Eye (tissue), 1 donor: ENCODE results near the gene NR0B2.
A peak's percentile ranks its signal among the peaks of the same experiment; 100 is the strongest.
"Not testable (repeated sequence)": the region's sequence is repeated elsewhere in the genome, so short reads cannot be mapped to it uniquely, and the experiment has no call there.

Experiments
- DNase-seq: peaks from one replicate; pipeline ENCODE4 v3.0.0-alpha.2; 2015

NR0B2 gene

DNA sequence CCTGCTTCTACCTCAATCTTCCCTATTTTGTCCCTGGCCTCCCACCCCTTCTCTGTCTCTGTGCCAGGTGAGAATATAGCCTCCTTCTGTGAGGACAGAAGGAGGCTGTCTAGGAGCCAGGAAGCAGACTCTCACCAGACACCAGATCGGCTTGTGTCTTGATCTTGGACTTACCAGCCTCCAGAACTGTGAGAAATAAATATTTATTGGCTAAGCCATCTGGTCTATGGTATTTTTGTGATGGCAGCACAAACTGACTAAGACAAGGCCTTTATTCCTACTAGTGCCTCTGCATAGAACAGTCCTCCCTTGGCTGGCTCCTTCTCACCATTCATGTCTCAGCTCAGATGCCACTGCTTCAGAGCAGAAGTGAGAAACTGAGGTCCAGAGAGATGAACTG lies 25.5 kb downstream of the NR0B2 start:
- no peak for DNase-seq

DNA sequence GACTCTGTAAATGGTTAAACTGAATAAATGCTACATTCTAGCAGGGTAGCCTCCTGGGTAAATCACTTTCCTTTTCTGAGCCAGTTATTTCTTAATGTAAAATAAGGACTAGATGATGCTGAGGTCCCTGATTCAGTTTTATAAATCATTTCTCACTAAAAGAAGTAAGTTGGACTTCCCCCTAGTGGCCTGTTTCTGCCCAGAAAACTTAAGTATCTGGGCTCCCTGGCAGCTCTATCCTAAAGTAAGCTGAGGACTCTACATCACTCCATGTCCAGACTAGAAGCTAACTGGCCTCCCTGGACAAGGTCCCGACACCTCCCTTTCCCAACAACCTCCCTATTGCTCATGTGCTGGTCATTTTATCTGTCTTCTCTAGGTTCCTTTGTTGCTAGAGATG lies 26.6 kb downstream of the NR0B2 start:
- peak; percentile 22 for DNase-seq

DNA sequence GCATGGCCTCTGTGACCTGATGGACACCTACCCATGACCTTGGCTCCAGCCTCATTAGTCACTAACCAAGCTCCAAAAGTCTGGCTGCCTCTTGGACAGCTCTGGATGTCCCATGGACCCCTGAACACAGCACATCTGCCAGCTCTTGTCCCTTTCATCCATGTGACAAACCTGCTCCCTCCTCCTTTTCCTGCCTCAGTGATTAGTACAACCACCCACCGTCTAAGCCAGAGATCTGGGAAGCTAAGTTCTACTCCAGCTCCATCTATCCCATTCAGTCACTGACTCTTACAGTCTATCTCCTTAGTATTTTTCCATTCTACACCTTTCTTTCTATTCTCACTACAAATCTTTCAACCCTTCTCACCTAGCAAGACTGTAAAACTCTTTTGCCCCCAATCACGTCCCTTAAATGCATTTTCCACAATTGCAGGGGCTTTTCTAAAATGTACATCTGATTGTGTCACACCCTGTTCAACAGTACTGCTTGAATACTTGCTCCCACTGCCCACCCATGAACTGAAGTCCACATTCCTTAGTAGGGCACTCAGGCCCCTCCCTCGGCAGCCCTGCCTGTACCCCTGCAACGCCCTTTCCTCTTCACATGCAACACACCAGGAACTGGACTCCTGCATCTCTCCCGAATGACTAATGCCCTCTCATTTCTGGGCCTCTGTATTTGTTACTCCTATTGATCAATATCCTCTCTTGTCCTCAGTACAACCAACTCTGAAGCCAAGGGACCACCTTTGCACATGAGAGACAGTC lies 30.9 kb downstream of the NR0B2 start:
- no peak for DNase-seq

DNA sequence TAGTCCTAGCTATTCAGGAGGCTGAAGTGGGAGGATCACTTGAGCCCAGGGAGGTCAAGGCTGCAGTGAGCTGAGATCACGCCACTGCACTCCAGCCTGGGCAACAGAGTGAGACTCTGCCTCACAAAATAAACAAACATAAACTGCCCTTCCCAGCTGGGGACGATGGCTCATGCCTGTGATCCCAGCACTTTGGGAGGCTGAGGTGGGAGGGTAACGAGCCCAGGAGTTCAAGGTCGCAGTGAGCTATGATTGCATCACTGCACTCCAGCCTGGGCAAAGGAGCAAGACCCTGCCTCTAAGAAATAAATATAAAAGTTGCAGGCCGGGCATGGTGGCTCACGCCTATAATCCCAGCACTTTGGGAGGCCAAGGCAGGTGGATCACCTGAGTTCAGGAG lies 32.2 kb downstream of the NR0B2 start:
- DNase-seq, result not testable (repeated sequence)

DNA sequence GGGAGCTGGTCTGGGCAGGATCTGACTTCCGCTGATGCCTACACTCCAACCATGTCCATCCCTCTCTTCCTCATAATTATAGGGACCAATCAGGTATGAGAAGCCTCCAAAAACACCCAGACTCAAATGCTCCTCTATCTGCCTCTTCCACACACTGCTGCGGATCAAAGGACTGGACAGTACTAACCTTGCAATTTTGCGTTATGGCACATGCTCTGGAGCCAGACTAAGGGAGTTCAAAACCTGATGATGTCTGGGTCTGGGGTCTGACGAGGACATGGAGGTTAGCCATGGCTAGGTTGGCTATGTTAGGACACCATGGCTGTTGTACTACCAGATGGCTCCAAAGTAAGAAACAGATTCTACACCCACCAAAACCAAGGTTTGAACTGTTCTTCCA lies 34.0 kb downstream of the NR0B2 start:
- no peak for DNase-seq

DNA sequence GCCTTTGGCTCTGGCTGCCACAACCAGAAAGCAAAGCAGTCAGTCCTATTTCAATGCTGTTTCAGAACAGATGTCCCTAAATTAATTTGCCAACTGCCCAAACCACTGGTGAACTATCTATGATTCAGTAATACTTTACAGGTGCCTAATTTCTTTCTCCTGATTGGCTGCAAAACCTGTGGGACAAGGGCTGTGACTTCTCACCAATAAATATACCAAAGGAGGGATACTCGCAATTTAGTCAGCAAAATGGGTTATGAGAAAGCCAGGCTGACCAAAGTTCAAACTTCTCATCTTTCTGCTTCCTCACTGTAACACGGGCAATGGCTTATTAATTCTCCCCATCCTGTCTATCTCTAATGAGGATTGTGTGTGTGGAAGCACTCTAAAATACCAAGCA lies 36.4 kb downstream of the NR0B2 start:
- DNase-seq, result no peak

DNA sequence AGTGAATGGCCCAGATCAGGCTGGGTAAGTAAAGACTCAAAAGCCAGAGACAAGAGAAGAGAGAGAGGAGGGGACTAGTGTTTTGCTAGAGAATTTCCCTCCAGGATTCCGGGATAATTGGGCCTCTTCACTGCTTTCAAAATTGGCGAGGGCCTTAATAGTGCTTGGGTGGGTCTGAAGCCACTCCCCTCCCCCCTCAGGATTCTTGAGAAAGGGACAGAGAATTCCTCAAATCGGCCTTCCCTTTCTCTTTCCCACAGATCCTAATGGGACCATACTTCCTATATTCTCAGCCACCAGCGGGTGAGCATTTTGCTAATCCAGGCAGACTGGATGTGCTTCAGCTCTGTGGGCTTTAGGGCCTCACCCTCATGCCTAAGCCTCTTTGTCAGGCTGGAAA lies 38.9 kb downstream of the NR0B2 start:
- no peak for DNase-seq

DNA sequence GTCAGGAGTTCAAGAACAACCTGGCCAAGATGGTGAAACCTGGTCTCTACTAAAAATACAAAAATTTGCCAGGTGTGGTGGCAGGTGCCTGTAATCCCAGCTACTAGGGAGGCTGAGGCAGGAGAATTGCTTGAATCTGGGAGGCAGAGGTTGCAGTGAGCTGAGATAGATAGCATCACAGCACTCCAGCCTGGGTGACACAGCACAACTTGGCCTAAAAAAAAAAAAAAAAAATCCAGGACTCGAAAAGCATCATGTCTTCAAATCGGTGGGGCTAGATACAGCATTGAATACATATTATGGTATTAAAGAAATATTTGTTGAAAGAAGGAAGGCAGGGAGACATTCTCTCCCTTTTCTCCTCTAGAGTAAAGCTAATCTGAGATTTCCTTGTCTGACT lies 40.7 kb downstream of the NR0B2 start:
- not testable (repeated sequence) for DNase-seq

DNA sequence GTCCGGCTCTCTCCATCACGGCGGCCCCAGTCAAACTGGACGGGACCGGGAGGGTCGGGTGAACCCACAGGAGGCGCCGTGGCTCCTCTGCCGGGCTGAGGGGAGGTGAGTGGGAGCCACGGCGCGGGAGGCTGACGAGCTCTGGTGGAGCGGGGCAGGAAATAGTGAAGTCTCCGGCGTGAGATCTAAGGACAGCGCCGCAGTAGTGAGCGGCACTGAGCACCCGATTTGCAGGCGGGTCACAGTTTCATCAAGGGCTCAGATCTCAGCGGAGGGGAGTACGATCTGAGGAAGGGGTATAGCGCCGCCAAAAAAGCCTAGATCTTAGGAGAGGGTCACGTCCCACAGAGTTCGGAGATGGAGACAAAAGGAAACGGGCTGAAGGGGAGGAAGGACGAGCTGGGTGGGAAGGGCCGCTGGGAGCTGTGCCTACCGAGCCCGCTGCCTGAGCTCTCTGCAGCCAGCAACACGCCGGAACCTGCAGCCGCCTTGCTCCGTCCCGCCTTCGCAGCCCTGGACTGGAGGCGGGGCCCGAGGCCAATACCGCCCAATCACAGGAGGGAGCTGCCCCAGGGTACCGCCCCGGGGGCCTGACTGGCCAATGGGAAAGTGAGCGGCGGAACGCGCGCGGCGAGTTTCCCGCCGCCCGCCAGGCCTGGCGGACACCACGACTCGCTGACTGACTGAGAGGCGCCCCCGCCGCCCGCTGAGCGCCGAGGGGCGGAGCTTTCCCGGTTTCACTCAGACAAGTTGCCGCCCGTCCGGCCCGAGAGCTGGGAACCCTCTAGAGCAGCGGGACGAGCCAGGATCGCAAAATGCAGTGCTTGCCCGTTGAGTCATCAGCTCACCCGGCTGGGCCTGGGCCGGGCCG lies 48.9 kb downstream of the NR0B2 start:
- peak; percentile 98 for DNase-seq

DNA sequence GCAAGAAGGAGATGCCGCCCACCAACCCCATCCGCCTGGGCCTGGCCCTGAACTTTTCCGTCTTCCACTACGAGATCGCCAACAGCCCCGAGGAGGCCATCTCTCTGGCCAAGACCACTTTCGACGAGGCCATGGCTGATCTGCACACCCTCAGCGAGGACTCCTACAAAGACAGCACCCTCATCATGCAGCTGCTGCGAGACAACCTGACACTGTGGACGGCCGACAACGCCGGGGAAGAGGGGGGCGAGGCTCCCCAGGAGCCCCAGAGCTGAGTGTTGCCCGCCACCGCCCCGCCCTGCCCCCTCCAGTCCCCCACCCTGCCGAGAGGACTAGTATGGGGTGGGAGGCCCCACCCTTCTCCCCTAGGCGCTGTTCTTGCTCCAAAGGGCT lies 50.1 kb downstream of the NR0B2 start:
- no peak for DNase-seq

DNA sequence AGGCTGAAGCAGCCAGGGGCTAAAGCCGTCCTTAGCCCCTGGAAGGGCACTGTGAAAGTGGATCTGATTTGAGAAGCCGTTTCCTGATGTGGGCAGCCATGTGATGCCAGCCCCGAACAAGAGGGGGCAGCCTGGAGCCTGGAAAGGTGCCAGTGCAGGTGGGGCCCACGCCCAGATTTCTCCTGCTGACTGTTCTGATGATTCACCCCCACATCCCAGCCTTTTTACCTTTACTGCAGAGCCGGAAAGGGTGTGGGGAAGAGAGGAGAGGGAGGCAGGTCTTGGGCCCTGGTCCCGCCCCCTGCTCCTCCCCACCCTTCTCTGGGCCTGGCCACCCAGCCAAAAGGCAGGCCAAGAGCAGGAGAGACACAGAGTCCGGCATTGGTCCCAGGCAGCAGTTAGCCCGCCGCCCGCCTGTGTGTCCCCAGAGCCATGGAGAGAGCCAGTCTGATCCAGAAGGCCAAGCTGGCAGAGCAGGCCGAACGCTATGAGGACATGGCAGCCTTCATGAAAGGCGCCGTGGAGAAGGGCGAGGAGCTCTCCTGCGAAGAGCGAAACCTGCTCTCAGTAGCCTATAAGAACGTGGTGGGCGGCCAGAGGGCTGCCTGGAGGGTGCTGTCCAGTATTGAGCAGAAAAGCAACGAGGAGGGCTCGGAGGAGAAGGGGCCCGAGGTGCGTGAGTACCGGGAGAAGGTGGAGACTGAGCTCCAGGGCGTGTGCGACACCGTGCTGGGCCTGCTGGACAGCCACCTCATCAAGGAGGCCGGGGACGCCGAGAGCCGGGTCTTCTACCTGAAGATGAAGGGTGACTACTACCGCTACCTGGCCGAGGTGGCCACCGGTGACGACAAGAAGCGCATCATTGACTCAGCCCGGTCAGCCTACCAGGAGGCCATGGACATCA lies 50.7 kb downstream of the NR0B2 start, which contains the start of gene SFN:
SFN (plus strand) TSS at position 369 of the 904 bp plus-strand sequence; CDS start at position 433, 64 bp downstream.
- no peak for DNase-seq

DNA sequence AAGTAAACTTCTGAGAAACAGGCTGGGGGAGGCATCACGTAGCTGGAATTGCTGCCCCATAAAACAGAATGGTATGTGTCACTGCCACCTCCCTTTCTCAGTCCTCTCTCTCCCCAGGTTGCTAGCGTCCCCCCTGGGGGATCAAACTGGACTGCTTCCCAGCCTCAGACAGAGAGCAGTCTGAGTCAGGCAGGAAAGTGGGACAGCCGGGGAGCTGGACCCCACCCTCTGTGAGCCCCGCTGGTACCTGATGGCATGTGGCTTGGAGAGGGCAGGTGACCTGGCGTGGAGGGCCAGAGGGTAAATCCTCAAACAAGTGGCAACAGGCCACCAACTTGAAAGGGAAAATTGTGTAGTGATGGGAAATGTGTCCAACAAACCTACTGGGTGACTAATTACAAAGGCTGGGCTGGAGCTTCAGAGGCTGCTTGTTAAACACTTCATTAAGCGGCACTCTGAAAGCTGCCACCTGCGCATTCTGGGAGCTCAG lies 51.8 kb downstream of the NR0B2 start:
- no peak for DNase-seq
